NCI-H2196 treated with DMSO at 0.1 percent for 48 hours (cell line): Measurements from ENCODE around the gene ATP1A3.

Experiments used
- DNase-seq: peaks from one replicate; lab custom pipeline; 2025; ENCODE audit not compliant: unreplicated experiment; lab: John Stamatoyannopoulos, UW

Gene ATP1A3

DNA sequence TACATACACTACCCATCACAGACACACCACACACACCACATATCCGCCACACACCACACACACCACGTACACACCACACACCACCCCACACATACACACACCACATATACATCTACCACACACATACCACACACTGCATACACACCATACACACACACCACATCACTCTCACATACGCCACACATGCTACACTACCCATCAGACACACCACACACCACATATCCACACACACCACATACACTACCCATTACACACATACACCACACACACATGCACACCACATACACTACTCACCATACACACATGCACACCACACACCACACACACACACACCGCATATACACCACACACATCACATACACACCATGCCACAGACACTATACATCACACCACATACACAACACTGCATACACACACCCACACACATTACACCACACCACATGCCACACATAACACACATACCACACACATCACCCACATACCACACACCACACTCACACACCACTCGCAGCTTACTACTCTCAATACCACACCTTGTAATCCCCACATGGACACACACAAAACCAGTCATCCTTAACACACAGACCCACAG, 75.3 kb downstream of the ATP1A3 start:
- no peak for DNase-seq

DNA sequence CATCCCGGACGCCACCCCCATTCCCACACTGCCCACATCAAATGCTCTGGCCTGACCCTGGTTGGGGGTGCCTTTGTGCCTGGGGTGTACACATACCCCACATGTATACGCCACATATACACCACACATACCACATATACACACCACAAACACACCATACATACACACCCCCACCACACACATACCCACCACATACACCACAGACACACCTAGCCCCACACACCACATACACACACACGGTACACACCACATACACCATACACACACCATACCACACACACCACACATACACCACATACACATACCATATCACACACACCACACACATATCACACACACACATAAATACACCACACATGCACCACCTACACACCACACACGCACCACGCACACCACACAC, 75.9 kb downstream of the ATP1A3 start:
- no peak for DNase-seq

DNA sequence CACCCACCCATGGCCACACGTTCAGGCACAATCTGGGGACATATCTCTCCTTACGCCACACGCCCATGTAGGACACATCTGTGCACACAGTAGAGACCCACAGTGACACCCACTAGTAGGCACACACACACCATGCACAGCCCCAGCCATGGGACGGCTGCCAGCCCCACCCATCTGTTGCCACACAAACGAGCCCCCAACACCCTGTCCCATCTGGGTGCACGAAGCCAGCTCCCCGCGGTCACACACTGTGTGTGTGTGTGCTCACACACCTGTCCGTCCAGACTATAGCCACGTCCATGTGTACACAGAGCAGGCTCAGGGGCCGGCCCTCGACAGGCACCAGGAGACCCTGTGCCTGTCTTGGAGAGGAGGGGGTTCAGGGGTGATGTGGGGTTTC, 76.4 kb downstream of the ATP1A3 start:
- DNase-seq: no peak
